ENCODE results near the gene GPR173. TPM values are rescaled to one million over a fixed set of nuclear protein-coding genes. Genes with fewer than 3 reads are reported as not detected.
A peak's percentile ranks its signal among the peaks of the same experiment; 100 is the strongest.

Gene GPR173
- under 1 TPM; 0.31 to 0.81 TPM for total RNA-seq

GRCh38 chrX:53048169-53049126 is at the start of gene GPR173:
Gene GPR173 (plus strand): TSS chrX:53048789. CDS start chrX:53076622, 27,833 bp downstream.
- peak within 1 kb of the TSS; percentile 25 to 52 for H3K4me3 Mint-ChIP-seq
- no peak within 1 kb of the TSS for H3K27ac Mint-ChIP-seq

GRCh38 chrX:53000447-53001135 is 48.0 kb upstream of the GPR173 start:
- DNase-seq (peak in 1 of 2 donors; percentile 10), ATAC-seq (replicated peaks in 1 of 2) (peak in 1 of 2 donors; percentile 60)
- Mint-ChIP-seq H3K36me3 (ENCODE audit: insufficient read depth in 2 of 2) (no peaks in the 10 kb centered on the region), H3K4me1 (ENCODE audit: low read depth) (peaks cover 30% of the 10 kb centered on the region), H3K27ac (no peak overlapping the region), H3K9me3 (no peaks in the 10 kb centered on the region), H3K4me3 (peak overlapping the region; percentile 47 to 55), H3K27me3 (ENCODE audit: low read depth) (peaks cover 52% of the 10 kb centered on the region)

More at GRCh38 chrX:53048169-53049126, at the start of gene GPR173:
- DNase-seq (no peak), ATAC-seq (replicated peaks in 1 of 2) (peak in 1 of 2 donors; percentile 43)
- H3K27me3 Mint-ChIP-seq (ENCODE audit: low read depth): peaks cover 29% of the 10 kb centered on the region
- no peaks in the 10 kb centered on the region for H3K4me1 Mint-ChIP-seq (ENCODE audit: low read depth)
- no peaks in the 10 kb centered on the region for H3K9me3 Mint-ChIP-seq
- no peaks in the 10 kb centered on the region for H3K36me3 Mint-ChIP-seq (ENCODE audit: insufficient read depth in 2 of 2)

- no peak for ATAC-seq (replicated peaks in 1 of 2)
- no peak overlapping the region for H3K27ac Mint-ChIP-seq
- DNase-seq: no peak
- H3K9me3 Mint-ChIP-seq: no peaks in the 10 kb centered on the region
- H3K4me3 Mint-ChIP-seq: no peak overlapping the region
- no peaks in the 10 kb centered on the region for H3K36me3 Mint-ChIP-seq (ENCODE audit: insufficient read depth in 2 of 2)
- peaks cover 51% of the 10 kb centered on the region for H3K27me3 Mint-ChIP-seq (ENCODE audit: low read depth)
- peaks cover 19% of the 10 kb centered on the region for H3K4me1 Mint-ChIP-seq (ENCODE audit: low read depth)
Measured at GRCh38 chrX:53001958-53002357, 46.6 kb upstream of the GPR173 start.

GRCh38 chrX:53003111-53003510 is 45.5 kb upstream of the GPR173 start:
- Mint-ChIP-seq H3K4me3 (no peak overlapping the region), H3K27ac (no peak overlapping the region), H3K36me3 (ENCODE audit: insufficient read depth in 2 of 2) (no peaks in the 10 kb centered on the region), H3K9me3 (no peaks in the 10 kb centered on the region), H3K4me1 (ENCODE audit: low read depth) (peaks cover 16% of the 10 kb centered on the region), H3K27me3 (ENCODE audit: low read depth) (peaks cover 58% of the 10 kb centered on the region)
- DNase-seq: no peak
- no peak for ATAC-seq (replicated peaks in 1 of 2)

GRCh38 chrX:53004038-53004437 is 44.6 kb upstream of the GPR173 start:
- Mint-ChIP-seq H3K36me3 (ENCODE audit: insufficient read depth in 2 of 2) (no peaks in the 10 kb centered on the region), H3K4me1 (ENCODE audit: low read depth) (peaks cover 16% of the 10 kb centered on the region), H3K27ac (no peak overlapping the region), H3K4me3 (no peak overlapping the region), H3K9me3 (no peaks in the 10 kb centered on the region), H3K27me3 (ENCODE audit: low read depth) (peaks cover 56% of the 10 kb centered on the region)
- ATAC-seq (replicated peaks in 1 of 2): no peak
- no peak for DNase-seq

- H3K27me3 Mint-ChIP-seq (ENCODE audit: low read depth): peaks cover 57% of the 10 kb centered on the region
- H3K36me3 Mint-ChIP-seq (ENCODE audit: insufficient read depth in 2 of 2): no peaks in the 10 kb centered on the region
- no peaks in the 10 kb centered on the region for H3K9me3 Mint-ChIP-seq
- H3K27ac Mint-ChIP-seq: no peak overlapping the region
- DNase-seq: no peak
- H3K4me3 Mint-ChIP-seq: no peak overlapping the region
- peaks cover 16% of the 10 kb centered on the region for H3K4me1 Mint-ChIP-seq (ENCODE audit: low read depth)
- no peak for ATAC-seq (replicated peaks in 1 of 2)
Measured at GRCh38 chrX:53004811-53005210, 43.8 kb upstream of the GPR173 start.

- H3K27me3 Mint-ChIP-seq (ENCODE audit: low read depth): peaks cover 57% of the 10 kb centered on the region
- H3K4me3 Mint-ChIP-seq: no peak overlapping the region
- no peaks in the 10 kb centered on the region for H3K9me3 Mint-ChIP-seq
- no peak overlapping the region for H3K27ac Mint-ChIP-seq
- DNase-seq (no peak), ATAC-seq (replicated peaks in 1 of 2) (no peak)
- no peaks in the 10 kb centered on the region for H3K36me3 Mint-ChIP-seq (ENCODE audit: insufficient read depth in 2 of 2)
- H3K4me1 Mint-ChIP-seq (ENCODE audit: low read depth): peaks cover 16% of the 10 kb centered on the region
Measured at GRCh38 chrX:53005327-53005726, 43.3 kb upstream of the GPR173 start.

GRCh38 chrX:53009032-53009431 is 39.6 kb upstream of the GPR173 start:
- no peak for ATAC-seq (replicated peaks in 1 of 2)
- DNase-seq: no peak
- Mint-ChIP-seq H3K9me3 (no peaks in the 10 kb centered on the region), H3K4me1 (ENCODE audit: low read depth) (peaks cover 10% of the 10 kb centered on the region), H3K4me3 (no peak overlapping the region), H3K36me3 (ENCODE audit: insufficient read depth in 2 of 2) (no peaks in the 10 kb centered on the region), H3K27ac (no peak overlapping the region), H3K27me3 (ENCODE audit: low read depth) (peaks cover 43% of the 10 kb centered on the region)

- H3K36me3 Mint-ChIP-seq (ENCODE audit: insufficient read depth in 2 of 2): no peaks in the 10 kb centered on the region
- ATAC-seq (replicated peaks in 1 of 2) (no peak), DNase-seq (no peak)
- H3K4me1 Mint-ChIP-seq (ENCODE audit: low read depth): no peaks in the 10 kb centered on the region
- H3K27me3 Mint-ChIP-seq (ENCODE audit: low read depth): peaks cover 31% of the 10 kb centered on the region
- H3K9me3 Mint-ChIP-seq: no peaks in the 10 kb centered on the region
- no peak overlapping the region for H3K27ac Mint-ChIP-seq
- no peak overlapping the region for H3K4me3 Mint-ChIP-seq
Measured at GRCh38 chrX:53013291-53013690, 35.3 kb upstream of the GPR173 start.

GRCh38 chrX:53018627-53019026 is 30.0 kb upstream of the GPR173 start:
- no peak overlapping the region for H3K4me3 Mint-ChIP-seq
- ATAC-seq (replicated peaks in 1 of 2) (no peak), DNase-seq (no peak)
- no peaks in the 10 kb centered on the region for H3K36me3 Mint-ChIP-seq (ENCODE audit: insufficient read depth in 2 of 2)
- no peaks in the 10 kb centered on the region for H3K9me3 Mint-ChIP-seq
- H3K4me1 Mint-ChIP-seq (ENCODE audit: low read depth): no peaks in the 10 kb centered on the region
- peaks cover 50% of the 10 kb centered on the region for H3K27me3 Mint-ChIP-seq (ENCODE audit: low read depth)
- no peak overlapping the region for H3K27ac Mint-ChIP-seq

GRCh38 chrX:53022381-53022780 is 26.2 kb upstream of the GPR173 start:
- no peaks in the 10 kb centered on the region for H3K36me3 Mint-ChIP-seq (ENCODE audit: insufficient read depth in 2 of 2)
- no peak overlapping the region for H3K4me3 Mint-ChIP-seq
- H3K27ac Mint-ChIP-seq: no peak overlapping the region
- no peaks in the 10 kb centered on the region for H3K4me1 Mint-ChIP-seq (ENCODE audit: low read depth)
- DNase-seq (no peak), ATAC-seq (replicated peaks in 1 of 2) (no peak)
- H3K27me3 Mint-ChIP-seq (ENCODE audit: low read depth): peaks cover 38% of the 10 kb centered on the region
- no peaks in the 10 kb centered on the region for H3K9me3 Mint-ChIP-seq

GRCh38 chrX:53028678-53029077 is 19.9 kb upstream of the GPR173 start:
- Mint-ChIP-seq H3K36me3 (ENCODE audit: insufficient read depth in 2 of 2) (no peaks in the 10 kb centered on the region), H3K4me1 (ENCODE audit: low read depth) (no peaks in the 10 kb centered on the region), H3K27me3 (ENCODE audit: low read depth) (peaks cover 15% of the 10 kb centered on the region), H3K4me3 (no peak overlapping the region), H3K27ac (no peak overlapping the region), H3K9me3 (no peaks in the 10 kb centered on the region)
- DNase-seq: no peak
- no peak for ATAC-seq (replicated peaks in 1 of 2)

- H3K27me3 Mint-ChIP-seq (ENCODE audit: low read depth): peaks cover 26% of the 10 kb centered on the region
- no peaks in the 10 kb centered on the region for H3K4me1 Mint-ChIP-seq (ENCODE audit: low read depth)
- DNase-seq: no peak
- ATAC-seq (replicated peaks in 1 of 2): no peak
- no peak overlapping the region for H3K4me3 Mint-ChIP-seq
- H3K9me3 Mint-ChIP-seq: no peaks in the 10 kb centered on the region
- no peaks in the 10 kb centered on the region for H3K36me3 Mint-ChIP-seq (ENCODE audit: insufficient read depth in 2 of 2)
- no peak overlapping the region for H3K27ac Mint-ChIP-seq
Measured at GRCh38 chrX:53031380-53031779, 17.2 kb upstream of the GPR173 start.

All from activated T-cell treated with anti-CD3 and anti-CD28 coated beads, Interleukin-2, amount 50 U/mL, for 72 hours (primary cell).